K562 (cell line): ENCODE data around the gene ARHGEF4. TPM values are rescaled to one million over a fixed set of nuclear protein-coding genes. Genes with fewer than 3 reads are reported as not detected.
A peak's percentile ranks its signal among the peaks of the same experiment; 100 is the strongest.

Experiments used
- BHLHE40 ChIP-seq: IDR thresholded peaks from 2 replicates; pipeline ENCODE4 v1.6.1; 2011; ENCODE audit warnings: low read length, improper control_type of control experiment
- CHCHD3 ChIP-seq: fragments of 250-450 bp; sonication (Bioruptor Pico); IDR thresholded peaks from 2 replicates; pipeline ENCODE4 v2.1.2; 2022; ENCODE audit warnings: mild to moderate bottlenecking
- CLOCK ChIP-seq: fragments of 250-450 bp; sonication (Bioruptor Pico); IDR thresholded peaks from 2 replicates; pipeline ENCODE4 v1.4.0; 2020; ENCODE audit warnings: mild to moderate bottlenecking, moderate library complexity, borderline replicate concordance
- GABPB2 ChIP-seq: fragments of 250-450 bp; sonication (Bioruptor Pico); conservative IDR thresholded peaks from 2 replicates; pipeline ENCODE4 v1.5.1; 2021; ENCODE audit warnings: mild to moderate bottlenecking
- KAT2B ChIP-seq: IDR thresholded peaks from one replicate; pipeline ENCODE4 v1.6.1; 2012; ENCODE audit warnings: low read depth, mild to moderate bottlenecking, control low read depth, inconsistent platforms, low read length, moderate library complexity
- KAT7 ChIP-seq: sonication (generic); formaldehyde crosslinking; IDR thresholded peaks from 2 replicates; pipeline ENCODE4 v1.8.0; 2022; ENCODE audit warnings: missing genetic modification reagents, mild to moderate bottlenecking, borderline replicate concordance
- KLF6 ChIP-seq: fragments of 250-450 bp; sonication (Bioruptor Pico); IDR thresholded peaks from 2 replicates; pipeline ENCODE4 v1.4.0; 2020; ENCODE audit warnings: mild to moderate bottlenecking, moderate library complexity, borderline replicate concordance
- MIER1 ChIP-seq: fragments of 450-650 bp; IDR thresholded peaks from 2 replicates; pipeline ENCODE4 v1.6.1; 2016; ENCODE audit warnings: antibody characterized with exemption, mild to moderate bottlenecking, low read depth
- MYC ChIP-seq, 2 experiments: fragments of 250-450 bp in 1 of 2; sonication (Bioruptor Pico) in 1 of 2; IDR thresholded peaks; 2 replicates each; pipeline versions ENCODE4 v1.5.1 to v1.6.1; 2012 to 2021; ENCODE audit warnings: low read depth in 2 of 2, borderline replicate concordance in 1 of 2, improper control_type of control experiment in 1 of 2, low read length in 1 of 2, mild to moderate bottlenecking in 1 of 2, moderate library complexity in 1 of 2
- MYNN ChIP-seq, 2 experiments: sonication (generic); formaldehyde crosslinking in 1 of 2; IDR thresholded peaks; 2 replicates each; pipeline versions ENCODE4 v1.5.0 to v1.6.1; 2016 to 2020; ENCODE audit warnings: antibody characterized with exemption in 1 of 2, missing genetic modification reagents in 1 of 2
- NEUROD1 ChIP-seq: fragments of 150-350 bp; IDR thresholded peaks from 2 replicates; pipeline ENCODE4 v1.6.1; 2014; ENCODE audit warnings: borderline replicate concordance, low read length, low read depth; ENCODE audit not compliant: partially characterized antibody
- NONO ChIP-seq, 2 experiments: fragments of 200-400 bp in 1 of 2; fragments of 450-650 bp in 1 of 2; formaldehyde crosslinking in 1 of 2; IDR thresholded peaks; 2 replicates each; pipeline ENCODE4 v1.6.1; 2017; ENCODE audit warnings: low read depth in 2 of 2, mild to moderate bottlenecking in 2 of 2, moderate library complexity in 2 of 2, low read length in 1 of 2
- NRF1 ChIP-seq, 2 experiments: fragments of 450-650 bp; IDR thresholded peaks in 1 of 2; conservative IDR thresholded peaks in 1 of 2; 2 replicates each; pipeline ENCODE4 v1.6.1; 2014; ENCODE audit warnings: mild to moderate bottlenecking in 2 of 2
- THRAP3 ChIP-seq: fragments of 450-650 bp; IDR thresholded peaks from 2 replicates; pipeline ENCODE4 v1.6.1; 2016; ENCODE audit warnings: mild to moderate bottlenecking, inconsistent platforms, borderline replicate concordance
- XRCC4 ChIP-seq: IDR thresholded peaks from one replicate; pipeline ENCODE4 v1.6.1; 2011; ENCODE audit not compliant: insufficient read depth, insufficient read length; ENCODE audit errors: extremely low read depth
- ZBTB8A ChIP-seq: fragments of 450-650 bp; IDR thresholded peaks from 2 replicates; pipeline ENCODE4 v1.6.1; 2018; ENCODE audit warnings: mild to moderate bottlenecking, moderate library complexity; ENCODE audit not compliant: partially characterized antibody
- ZNF175 ChIP-seq: fragments of 200-800 bp; sonication (Bioruptor generic); IDR thresholded peaks from 2 replicates; pipeline ENCODE4 v1.6.1; 2016; ENCODE audit warnings: low read depth, mild to moderate bottlenecking, missing genetic modification characterization, missing compliant biosample characterization
- ZNF41 ChIP-seq: fragments of 250-450 bp; sonication (Bioruptor Pico); conservative IDR thresholded peaks from 2 replicates; pipeline ENCODE4 v1.4.0; 2020; ENCODE audit warnings: mild to moderate bottlenecking
- ZNF445 ChIP-seq: fragments of 250-450 bp; sonication (Bioruptor Pico); IDR thresholded peaks from 2 replicates; pipeline ENCODE4 v1.4.0; 2020; ENCODE audit warnings: low read depth, mild to moderate bottlenecking, moderate library complexity
- ZNF717 ChIP-seq: fragments of 250-450 bp; sonication (Bioruptor Pico); IDR thresholded peaks from 2 replicates; pipeline ENCODE4 v1.5.0; 2021
- polyA plus RNA-seq, 8 experiments: library from polyadenylated mRNA; depleted of rRNA in 4 of 8; stranded (reverse) in 5 of 8; unstranded in 3 of 8; fragments of >200 nt; fragmentation: Nextera tagmentation in 2 of 8; fragmentation: Illumina TruSeq in 1 of 8; extraction: Ambion mirVana in 2 of 8; extraction: Trizol in 1 of 8; gene quantifications; 2 replicates each; pipeline versions ENCODE4 v1.2.1 to v1.2.3, GENCODE V29; 2011 to 2014; ENCODE audit warnings: inconsistent platforms in 1 of 8, missing spikeins in 1 of 8
- total RNA-seq, 7 experiments: library from RNA; depleted of rRNA in 6 of 7; stranded (reverse); fragments of >200 nt in 6 of 7; fragmentation: Illumina TruSeq in 2 of 7; extraction: Trizol in 2 of 7; gene quantifications; 2 replicates each; pipeline versions ENCODE4 v1.2.1 to v1.2.3, GENCODE V29; 2011 to 2021; ENCODE audit warnings: low replicate concordance in 1 of 7
- TF ChIP-seq, protein P1 (sequence below), 3 experiments: IDR thresholded peaks in 2 of 3; conservative IDR thresholded peaks in 1 of 3; 2 replicates each; pipeline ENCODE4 v1.5.1; 2011 to 2012; ENCODE audit warnings: low read length in 3 of 3, mild to moderate bottlenecking in 3 of 3, control low read depth in 2 of 3, improper control_type of control experiment in 1 of 3, inconsistent platforms in 1 of 3, low read depth in 1 of 3, mixed read lengths in 1 of 3, moderate library complexity in 1 of 3; ENCODE audit not compliant: insufficient read depth in 2 of 3
- TF ChIP-seq, protein P2 (sequence below): fragments of 250-450 bp; sonication (Bioruptor Pico); IDR thresholded peaks from 2 replicates; pipeline ENCODE4 v1.4.0; 2020; ENCODE audit warnings: mild to moderate bottlenecking, moderate library complexity

The ARHGEF4 gene
- total and polyA plus RNA-seq, 9 of the 15 experiments (the other 6 are each of a cell fraction or from before 2014, with no cell fraction given): not detected

GRCh38 chr2:131093006-131093695 is 256.4 kb downstream of the ARHGEF4 start, which contains the start of gene FAM168B (continued):
- TF ChIP-seq CLOCK (CRISPR knock-in tag): no peak
- TF ChIP-seq NONO (IDR thresholded peaks at IDR 0.05; ENCODE audit: low read depth in 2 of 2, low read length in 1 of 2): peak; percentile 86 to 93
- TF ChIP-seq, protein P1, sequence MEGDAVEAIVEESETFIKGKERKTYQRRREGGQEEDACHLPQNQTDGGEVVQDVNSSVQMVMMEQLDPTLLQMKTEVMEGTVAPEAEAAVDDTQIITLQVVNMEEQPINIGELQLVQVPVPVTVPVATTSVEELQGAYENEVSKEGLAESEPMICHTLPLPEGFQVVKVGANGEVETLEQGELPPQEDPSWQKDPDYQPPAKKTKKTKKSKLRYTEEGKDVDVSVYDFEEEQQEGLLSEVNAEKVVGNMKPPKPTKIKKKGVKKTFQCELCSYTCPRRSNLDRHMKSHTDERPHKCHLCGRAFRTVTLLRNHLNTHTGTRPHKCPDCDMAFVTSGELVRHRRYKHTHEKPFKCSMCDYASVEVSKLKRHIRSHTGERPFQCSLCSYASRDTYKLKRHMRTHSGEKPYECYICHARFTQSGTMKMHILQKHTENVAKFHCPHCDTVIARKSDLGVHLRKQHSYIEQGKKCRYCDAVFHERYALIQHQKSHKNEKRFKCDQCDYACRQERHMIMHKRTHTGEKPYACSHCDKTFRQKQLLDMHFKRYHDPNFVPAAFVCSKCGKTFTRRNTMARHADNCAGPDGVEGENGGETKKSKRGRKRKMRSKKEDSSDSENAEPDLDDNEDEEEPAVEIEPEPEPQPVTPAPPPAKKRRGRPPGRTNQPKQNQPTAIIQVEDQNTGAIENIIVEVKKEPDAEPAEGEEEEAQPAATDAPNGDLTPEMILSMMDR (IDR thresholded peaks at IDR 0.05 in 2 of 3, conservative IDR thresholded peaks at IDR 0.05 in 1 of 3; ENCODE audit: insufficient read depth in 2 of 3, low read depth in 1 of 3, low read length in 3 of 3): 0 out of 6 replicates have a peak, but pooled peaks of 1 of the 3 experiments have one; percentile 13
- TF ChIP-seq ZBTB8A: no peak
- TF ChIP-seq KAT2B: no peak
- TF ChIP-seq KAT7 (CRISPR knock-in tag): no peak
- TF ChIP-seq ZNF717 (CRISPR knock-in tag): no peak
- TF ChIP-seq ZNF175 (CRISPR knock-in tag): peak; percentile 87
- peak; percentile 99 for TF ChIP-seq BHLHE40
- TF ChIP-seq NRF1 (conservative IDR thresholded peaks at IDR 0.05 in 1 of 2, IDR thresholded peaks at IDR 0.05 in 1 of 2): peak; percentile 83 to 88; a peak in 3 of 4 replicates
- TF ChIP-seq CHCHD3 (CRISPR knock-in tag): no peak
- no peak for TF ChIP-seq ZNF41
- no peak for TF ChIP-seq ZNF445 (CRISPR knock-in tag)
- TF ChIP-seq, protein P2, sequence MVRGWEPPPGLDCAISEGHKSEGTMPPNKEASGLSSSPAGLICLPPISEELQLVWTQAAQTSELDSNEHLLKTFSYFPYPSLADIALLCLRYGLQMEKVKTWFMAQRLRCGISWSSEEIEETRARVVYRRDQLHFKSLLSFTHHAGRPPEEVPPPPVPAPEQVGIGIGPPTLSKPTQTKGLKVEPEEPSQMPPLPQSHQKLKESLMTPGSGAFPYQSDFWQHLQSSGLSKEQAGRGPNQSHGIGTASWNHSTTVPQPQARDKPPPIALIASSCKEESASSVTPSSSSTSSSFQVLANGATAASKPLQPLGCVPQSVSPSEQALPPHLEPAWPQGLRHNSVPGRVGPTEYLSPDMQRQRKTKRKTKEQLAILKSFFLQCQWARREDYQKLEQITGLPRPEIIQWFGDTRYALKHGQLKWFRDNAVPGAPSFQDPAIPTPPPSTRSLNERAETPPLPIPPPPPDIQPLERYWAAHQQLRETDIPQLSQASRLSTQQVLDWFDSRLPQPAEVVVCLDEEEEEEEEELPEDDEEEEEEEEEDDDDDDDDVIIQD: no peak
- TF ChIP-seq MYC (IDR thresholded peaks at IDR 0.05; ENCODE audit: low read depth, low read length): peak; percentile 61
- no peak for TF ChIP-seq MYC (CRISPR knock-in tag; IDR thresholded peaks at IDR 0.05; ENCODE audit: borderline replicate concordance, low read depth)
- no peak for TF ChIP-seq MIER1
- TF ChIP-seq KLF6 (CRISPR knock-in tag): no peak
- no peak for TF ChIP-seq THRAP3
- TF ChIP-seq MYNN (IDR thresholded peaks at IDR 0.05): no peak
- TF ChIP-seq MYNN (CRISPR knock-in tag; IDR thresholded peaks at IDR 0.05): no peak
- TF ChIP-seq XRCC4: no peak
- TF ChIP-seq GABPB2 (CRISPR knock-in tag): no peak
- no peak for TF ChIP-seq NEUROD1
